Astrocyte (in vitro differentiated cells and primary cell): ENCODE measurements around the gene IQGAP2. TPM values are rescaled to one million over a fixed set of nuclear protein-coding genes. Genes with fewer than 3 reads are reported as not detected.

ENCODE experiments used
- DNase-seq: peaks from one replicate; pipeline ENCODE4 v3.0.0-alpha.2; 2010; ENCODE audit warnings: low read depth
- FAIRE-seq: peaks from 2 replicates; lab custom pipeline; 2011; peaks lifted over from hg19 to GRCh38; lab: Jason Lieb, UNC
- H2AFZ ChIP-seq: 2 replicates; pipeline ENCODE4 v1.6.0; 2012; ENCODE audit warnings: low read depth, low read length, inconsistent platforms
- H3K27ac ChIP-seq: 2 replicates; pipeline ENCODE4 v1.5.1; 2011; ENCODE audit warnings: low read depth, low read length, inconsistent platforms
- H3K27me3 ChIP-seq: 2 replicates; pipeline ENCODE4 v1.6.0; 2011; ENCODE audit warnings: low read length, inconsistent platforms; ENCODE audit not compliant: insufficient read depth
- H3K36me3 ChIP-seq: 2 replicates; pipeline ENCODE4 v1.5.1; 2011; ENCODE audit warnings: low read length, inconsistent platforms; ENCODE audit not compliant: insufficient read depth
- H3K4me1 ChIP-seq: 2 replicates; pipeline ENCODE4 v1.5.1; 2011; ENCODE audit warnings: low read length, inconsistent platforms; ENCODE audit not compliant: insufficient read depth
- H3K4me2 ChIP-seq: 2 replicates; pipeline ENCODE4 v1.6.0; 2012; ENCODE audit warnings: low read length, inconsistent platforms
- H3K4me3 ChIP-seq: 2 replicates; pipeline ENCODE4 v1.5.1; 2011; ENCODE audit warnings: low read depth, mild to moderate bottlenecking, low read length, inconsistent platforms; ENCODE audit not compliant: insufficient read depth
- H3K79me2 ChIP-seq: 2 replicates; pipeline ENCODE4 v1.6.0; 2012; ENCODE audit warnings: mild to moderate bottlenecking, low read length, inconsistent platforms; ENCODE audit not compliant: insufficient read depth
- H3K9ac ChIP-seq: 2 replicates; pipeline ENCODE4 v1.6.0; 2012; ENCODE audit warnings: mild to moderate bottlenecking, low read length, inconsistent platforms
- H3K9me3 ChIP-seq: 2 replicates; pipeline ENCODE4 v1.5.1; 2012; ENCODE audit warnings: low read depth, mild to moderate bottlenecking, low read length, inconsistent platforms; ENCODE audit not compliant: insufficient read depth
- H4K20me1 ChIP-seq: 2 replicates; pipeline ENCODE4 v1.6.0; 2012; ENCODE audit warnings: low read length, inconsistent platforms; ENCODE audit not compliant: insufficient read depth
- H3K27ac Mint-ChIP-seq: one replicate; pipeline ENCODE4 v1.8.0; 2021; ENCODE audit warnings: mild to moderate bottlenecking, mixed read lengths; ENCODE audit not compliant: unreplicated experiment
- H3K27me3 Mint-ChIP-seq: one replicate; pipeline ENCODE4 v1.8.0; 2021; ENCODE audit warnings: low read depth, mixed read lengths; ENCODE audit not compliant: unreplicated experiment
- H3K36me3 Mint-ChIP-seq: one replicate; pipeline ENCODE4 v1.8.0; 2021; ENCODE audit warnings: low read depth, mixed read lengths; ENCODE audit not compliant: unreplicated experiment
- H3K4me1 Mint-ChIP-seq: one replicate; pipeline ENCODE4 v1.8.0; 2021; ENCODE audit warnings: low read depth, mixed read lengths; ENCODE audit not compliant: unreplicated experiment
- H3K4me3 Mint-ChIP-seq: one replicate; pipeline ENCODE4 v1.8.0; 2021; ENCODE audit warnings: mild to moderate bottlenecking, moderate library complexity, mixed read lengths; ENCODE audit not compliant: unreplicated experiment
- H3K9me3 Mint-ChIP-seq: one replicate; pipeline ENCODE4 v1.8.0; 2021; ENCODE audit warnings: mild to moderate bottlenecking, mixed read lengths; ENCODE audit not compliant: unreplicated experiment
- EZH2 ChIP-seq: IDR thresholded peaks from 2 replicates; pipeline ENCODE4 v1.6.1; 2012; ENCODE audit warnings: mild to moderate bottlenecking, low read length, inconsistent platforms; ENCODE audit not compliant: insufficient read depth
- total RNA-seq: library from RNA; stranded (reverse); gene quantifications from 2 replicates; pipeline ENCODE4 v1.2.1, GENCODE V29; 2021
- TF ChIP-seq, protein P1 (sequence below): IDR thresholded peaks from 2 replicates; pipeline ENCODE4 v1.5.1; 2011; ENCODE audit warnings: low read depth, mild to moderate bottlenecking, inconsistent platforms, low read length, moderate library complexity; ENCODE audit not compliant: insufficient read depth

IQGAP2 gene
- total RNA-seq, 1 donor from 2014 or later = 2.9 TPM

DNA sequence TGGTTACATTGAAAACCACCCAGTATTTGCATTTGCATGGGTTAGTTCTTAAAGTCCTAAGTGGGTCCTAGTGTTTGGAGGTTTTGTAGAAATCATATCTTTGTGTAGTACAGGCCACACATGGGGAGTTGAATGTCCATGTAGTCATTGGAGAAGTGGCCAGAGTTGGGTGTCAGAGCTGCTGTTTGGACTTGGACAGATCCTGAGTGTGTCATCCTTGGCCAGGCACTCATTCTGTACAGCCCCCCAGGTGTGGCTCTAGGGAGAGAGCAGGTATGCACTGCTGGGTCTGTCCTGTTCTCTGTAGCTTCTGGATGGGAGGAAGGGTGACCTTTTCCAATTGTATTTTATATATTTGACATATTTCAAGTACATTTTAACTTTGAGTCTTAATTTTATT is 82.4 kb downstream of the IQGAP2 start:
- no peak overlapping the region for H3K4me3 Mint-ChIP-seq
- peaks cover 8% of the 10 kb centered on the region for H3K4me1 Mint-ChIP-seq
- Histone ChIP-seq H3K27ac (no peak overlapping the region), H3K27me3 (peaks cover 2% of the 10 kb centered on the region), H3K4me3 (no peak overlapping the region), H3K4me1 (no peaks in the 10 kb centered on the region), H2AFZ (no peak overlapping the region), H3K4me2 (no peak overlapping the region), H3K36me3 (no peaks in the 10 kb centered on the region), H3K9ac (no peak overlapping the region), H4K20me1 (no peaks in the 10 kb centered on the region), H3K9me3 (no peaks in the 10 kb centered on the region), H3K79me2 (no peaks in the 10 kb centered on the region)
- FAIRE-seq (no peak), DNase-seq (no peak)
- H3K9me3 Mint-ChIP-seq = no peaks in the 10 kb centered on the region
- no peak for TF ChIP-seq EZH2
- TF ChIP-seq, protein P1, sequence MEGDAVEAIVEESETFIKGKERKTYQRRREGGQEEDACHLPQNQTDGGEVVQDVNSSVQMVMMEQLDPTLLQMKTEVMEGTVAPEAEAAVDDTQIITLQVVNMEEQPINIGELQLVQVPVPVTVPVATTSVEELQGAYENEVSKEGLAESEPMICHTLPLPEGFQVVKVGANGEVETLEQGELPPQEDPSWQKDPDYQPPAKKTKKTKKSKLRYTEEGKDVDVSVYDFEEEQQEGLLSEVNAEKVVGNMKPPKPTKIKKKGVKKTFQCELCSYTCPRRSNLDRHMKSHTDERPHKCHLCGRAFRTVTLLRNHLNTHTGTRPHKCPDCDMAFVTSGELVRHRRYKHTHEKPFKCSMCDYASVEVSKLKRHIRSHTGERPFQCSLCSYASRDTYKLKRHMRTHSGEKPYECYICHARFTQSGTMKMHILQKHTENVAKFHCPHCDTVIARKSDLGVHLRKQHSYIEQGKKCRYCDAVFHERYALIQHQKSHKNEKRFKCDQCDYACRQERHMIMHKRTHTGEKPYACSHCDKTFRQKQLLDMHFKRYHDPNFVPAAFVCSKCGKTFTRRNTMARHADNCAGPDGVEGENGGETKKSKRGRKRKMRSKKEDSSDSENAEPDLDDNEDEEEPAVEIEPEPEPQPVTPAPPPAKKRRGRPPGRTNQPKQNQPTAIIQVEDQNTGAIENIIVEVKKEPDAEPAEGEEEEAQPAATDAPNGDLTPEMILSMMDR = no peak
- peaks cover 2% of the 10 kb centered on the region for H3K27me3 Mint-ChIP-seq
- peaks cover 2% of the 10 kb centered on the region for H3K36me3 Mint-ChIP-seq
- no peak overlapping the region for H3K27ac Mint-ChIP-seq

DNA sequence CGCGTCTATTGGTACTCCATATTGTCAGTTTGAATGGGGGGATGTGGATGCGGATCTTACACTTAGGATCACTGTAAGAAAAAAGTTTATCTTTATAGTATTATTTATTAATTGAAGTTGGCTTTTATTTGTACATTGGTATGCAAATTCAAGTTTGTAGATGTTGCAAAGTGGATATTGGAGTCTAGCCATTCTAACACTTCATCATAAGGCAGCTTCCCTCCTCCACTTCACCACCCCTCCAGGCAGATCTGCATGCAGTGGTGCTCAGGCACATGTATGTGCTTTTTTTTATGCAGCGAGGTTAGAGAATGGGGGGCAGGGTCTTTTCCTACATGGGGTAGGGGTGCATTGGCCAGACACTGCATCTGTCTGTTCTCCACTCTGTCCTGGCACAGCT is 84.3 kb downstream of the IQGAP2 start:
- H3K27ac ChIP-seq = no peak overlapping the region
- FAIRE-seq = no peak
- H3K4me3 ChIP-seq = no peak overlapping the region
- H3K4me2 ChIP-seq = no peak overlapping the region
- Mint-ChIP-seq H3K4me1 (peaks cover 8% of the 10 kb centered on the region), H3K27ac (no peak overlapping the region), H3K9me3 (no peaks in the 10 kb centered on the region), H3K36me3 (peaks cover 2% of the 10 kb centered on the region), H3K4me3 (no peak overlapping the region), H3K27me3 (peaks cover 10% of the 10 kb centered on the region)
- TF ChIP-seq, protein P1 = no peak
- no peak for TF ChIP-seq EZH2
- no peaks in the 10 kb centered on the region for H4K20me1 ChIP-seq
- no peak overlapping the region for H3K9ac ChIP-seq
- H3K27me3 ChIP-seq = peaks cover 6% of the 10 kb centered on the region
- DNase-seq = no peak
- H3K79me2 ChIP-seq = no peaks in the 10 kb centered on the region
- no peak overlapping the region for H2AFZ ChIP-seq
- no peaks in the 10 kb centered on the region for H3K9me3 ChIP-seq
- H3K36me3 ChIP-seq = no peaks in the 10 kb centered on the region
- H3K4me1 ChIP-seq = no peaks in the 10 kb centered on the region

DNA sequence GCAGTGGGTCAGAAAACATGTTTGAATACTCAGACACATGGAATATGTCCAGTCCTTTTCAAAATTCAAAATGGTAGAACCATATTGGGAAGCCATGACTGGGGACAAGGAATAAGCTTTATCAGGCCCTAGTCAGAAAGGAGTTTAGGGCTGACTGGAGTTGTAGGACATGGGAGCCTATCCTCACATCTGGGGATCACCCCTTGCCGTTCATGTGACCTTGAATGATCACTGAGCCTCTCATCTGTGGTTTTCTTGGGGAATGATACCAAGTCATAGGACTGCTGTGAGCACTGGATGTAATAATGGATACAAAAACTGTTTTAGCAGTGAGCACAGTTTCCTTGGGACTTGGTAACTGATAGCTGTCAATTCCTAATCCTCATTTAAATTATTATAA is 84.7 kb downstream of the IQGAP2 start:
- no peak for DNase-seq
- H3K27me3 ChIP-seq = peaks cover 6% of the 10 kb centered on the region
- H3K4me3 ChIP-seq = no peak overlapping the region
- no peaks in the 10 kb centered on the region for H4K20me1 ChIP-seq
- H3K79me2 ChIP-seq = no peaks in the 10 kb centered on the region
- no peaks in the 10 kb centered on the region for H3K36me3 ChIP-seq
- H3K4me1 ChIP-seq = no peaks in the 10 kb centered on the region
- H3K9me3 ChIP-seq = no peaks in the 10 kb centered on the region
- Mint-ChIP-seq H3K9me3 (no peaks in the 10 kb centered on the region), H3K27me3 (peaks cover 10% of the 10 kb centered on the region), H3K27ac (no peak overlapping the region), H3K4me3 (no peak overlapping the region), H3K36me3 (peaks cover 2% of the 10 kb centered on the region), H3K4me1 (peaks cover 8% of the 10 kb centered on the region)
- TF ChIP-seq EZH2 = no peak
- TF ChIP-seq, protein P1 = no peak
- no peak overlapping the region for H2AFZ ChIP-seq
- no peak for FAIRE-seq
- no peak overlapping the region for H3K4me2 ChIP-seq
- no peak overlapping the region for H3K9ac ChIP-seq
- H3K27ac ChIP-seq = no peak overlapping the region
